ENCODE data around the gene BGN. TPM values are rescaled to one million over a fixed set of nuclear protein-coding genes. Genes with fewer than 3 reads are reported as not detected.

BGN gene
- polyA plus RNA-seq, 3 donors: not detected

- peaks cover 0 to 5% (median 2%) of the 10 kb centered on the region in 7 donors for H3K9me3 Mint-ChIP-seq
- peaks cover 9% of the 10 kb centered on the region for H3K79me2 ChIP-seq (ENCODE audit: insufficient read depth, low read length)
- H3K9me3 ChIP-seq (replicated peaks in 1 of 2; ENCODE audit: control insufficient read depth in 1 of 2, insufficient read depth in 1 of 2, low read length in 2 of 2): no peaks in the 10 kb centered on the region
- peaks cover 10 to 27% (median 23%) of the 10 kb centered on the region in 3 donors for H3K27me3 Mint-ChIP-seq (ENCODE audit: low read depth in 3 of 3)
- H3K27ac Mint-ChIP-seq: no peak overlapping the region
- no peak overlapping the region for H3K4me3 ChIP-seq (replicated peaks in 1 of 3; ENCODE audit: low read depth in 2 of 3, low read length in 3 of 3)
- peaks cover 0 to 8% of the 10 kb centered on the region in 2 donors for H3K27me3 ChIP-seq (ENCODE audit: control insufficient read depth in 2 of 2, insufficient read depth in 2 of 2, low read length in 2 of 2)
- H3K4me1 ChIP-seq (ENCODE audit: control insufficient read depth in 1 of 2, insufficient read depth in 2 of 2, low read length in 2 of 2): peaks cover 18 to 19% of the 10 kb centered on the region in 2 donors
- H3K4me1 Mint-ChIP-seq: peaks cover 10% of the 10 kb centered on the region
- no CpG with 5 or more reads among the region's 10 CpGs for WGBS (ENCODE audit: insufficient coverage)
- peaks cover 6% of the 10 kb centered on the region for H4K20me1 ChIP-seq (ENCODE audit: insufficient read depth, low read length)
- intact Hi-C loops (cut with micrococcal nuclease): loop anchor here (5.0 to 10.0 kb wide), 3 partner anchors 33 to 519 kb away; partner anchors contain the start of gene CCNQ (in 1 of the 2)
- TF ChIP-seq CTCF (IDR thresholded peaks at IDR 0.05): no peak
- H3K36me3 ChIP-seq (replicated peaks in 1 of 2; ENCODE audit: control insufficient read depth in 1 of 2, insufficient read depth in 2 of 2, low read length in 2 of 2): no peaks in the 10 kb centered on the region
- no peak overlapping the region for H3K27ac ChIP-seq (ENCODE audit: low read depth in 1 of 2, low read length in 2 of 2)
- no peak for DNase-seq
- H3K9ac ChIP-seq (ENCODE audit: insufficient read depth, low read length, poor library complexity, severe bottlenecking): no peak overlapping the region
- no peaks in the 10 kb centered on the region for H3K36me3 Mint-ChIP-seq
- H2AFZ ChIP-seq (ENCODE audit: insufficient read depth, low read depth, low read length, poor library complexity, severe bottlenecking): no peak overlapping the region
- H3K4me3 Mint-ChIP-seq: no peak overlapping the region
- peak overlapping the region; percentile 11 for H3K4me2 ChIP-seq (replicated peaks; ENCODE audit: extremely low read depth, low read length, poor library complexity, severe bottlenecking)
Measured at GRCh38 chrX:153474266-153474665, 20.5 kb upstream of the BGN start.

GRCh38 chrX:153474718-153475117 lies 20.1 kb upstream of the BGN start:
- intact Hi-C loops (cut with micrococcal nuclease): loop anchor here (5.0 to 10.0 kb wide), 3 partner anchors 33 to 520 kb away; partner anchors contain the start of gene CCNQ (in 1 of the 2)
- peak overlapping the region in 1 of 2 donors; percentile 15 for H3K4me3 Mint-ChIP-seq
- H3K36me3 Mint-ChIP-seq: no peaks in the 10 kb centered on the region
- peaks cover 13 to 15% of the 10 kb centered on the region in 2 donors for H3K4me1 ChIP-seq (ENCODE audit: control insufficient read depth in 1 of 2, insufficient read depth in 2 of 2, low read length in 2 of 2)
- H3K4me2 ChIP-seq (replicated peaks; ENCODE audit: extremely low read depth, low read length, poor library complexity, severe bottlenecking): peak overlapping the region; percentile 46
- no peaks in the 10 kb centered on the region for H3K36me3 ChIP-seq (replicated peaks in 1 of 2; ENCODE audit: control insufficient read depth in 1 of 2, insufficient read depth in 2 of 2, low read length in 2 of 2)
- no peak overlapping the region for H3K9ac ChIP-seq (ENCODE audit: insufficient read depth, low read length, poor library complexity, severe bottlenecking)
- peak overlapping the region in 1 of 3 experiments; percentile 43 for H3K4me3 ChIP-seq (replicated peaks in 1 of 3; ENCODE audit: low read depth in 2 of 3, low read length in 3 of 3)
- no peak overlapping the region for H3K27ac Mint-ChIP-seq
- H3K4me1 Mint-ChIP-seq: peaks cover 7% of the 10 kb centered on the region
- H3K9me3 ChIP-seq (replicated peaks in 1 of 2; ENCODE audit: control insufficient read depth in 1 of 2, insufficient read depth in 1 of 2, low read length in 2 of 2): no peaks in the 10 kb centered on the region
- peak overlapping the region; percentile 44 for H2AFZ ChIP-seq (ENCODE audit: insufficient read depth, low read depth, low read length, poor library complexity, severe bottlenecking)
- H3K79me2 ChIP-seq (ENCODE audit: insufficient read depth, low read length): peaks cover 5% of the 10 kb centered on the region
- 2% methylated on average over 26 of the region's 59 CpGs for WGBS (ENCODE audit: insufficient coverage)
- no peak overlapping the region for H3K27ac ChIP-seq (ENCODE audit: low read depth in 1 of 2, low read length in 2 of 2)
- TF ChIP-seq CTCF (IDR thresholded peaks at IDR 0.05): no peak
- H4K20me1 ChIP-seq (ENCODE audit: insufficient read depth, low read length): peaks cover 3% of the 10 kb centered on the region
- DNase-seq: peak; percentile 22 to 46 (median 36)
- H3K9me3 Mint-ChIP-seq: peaks cover 0 to 5% (median 2%) of the 10 kb centered on the region in 7 donors
- H3K27me3 Mint-ChIP-seq (ENCODE audit: low read depth in 3 of 3): peaks cover 10 to 27% (median 24%) of the 10 kb centered on the region in 3 donors
- H3K27me3 ChIP-seq (ENCODE audit: control insufficient read depth in 2 of 2, insufficient read depth in 2 of 2, low read length in 2 of 2): peaks cover 0 to 8% of the 10 kb centered on the region in 2 donors

All from CD14-positive monocyte (primary cell).